Mesendoderm (in vitro differentiated cells): ENCODE data around the gene RASSF6.
"Not testable (repeated sequence)": the region's sequence is repeated elsewhere in the genome, so short reads cannot be mapped to it uniquely, and the experiment has no call there.

Experiments used
- DNase-seq: peaks from one replicate; pipeline ENCODE4 v3.0.0; 2013
- H2AK5ac ChIP-seq: 2 replicates; pipeline ENCODE4 v1.6.1; 2013; ENCODE audit warnings: low read length, inconsistent platforms
- H2BK120ac ChIP-seq: 2 replicates; pipeline ENCODE4 v1.6.1; 2013; ENCODE audit warnings: low read depth, mild to moderate bottlenecking, low read length, moderate library complexity, mixed read lengths
- H2BK15ac ChIP-seq: replicated peaks from 2 replicates; pipeline ENCODE4 v1.6.1; 2013; ENCODE audit warnings: low read depth, mild to moderate bottlenecking, moderate library complexity
- H2BK5ac ChIP-seq: 2 replicates; pipeline ENCODE4 v1.6.1; 2013; ENCODE audit warnings: low read length, inconsistent platforms
- H3K18ac ChIP-seq: 2 replicates; pipeline ENCODE4 v1.6.1; 2013; ENCODE audit warnings: mild to moderate bottlenecking, low read length, mixed read lengths
- H3K23ac ChIP-seq: one replicate; pipeline ENCODE4 v1.6.1; 2013; ENCODE audit warnings: low read length
- H3K27ac ChIP-seq: 2 replicates; pipeline ENCODE4 v1.5.1; 2013; ENCODE audit warnings: low read depth, mild to moderate bottlenecking, inconsistent platforms, low read length, moderate library complexity
- H3K27me3 ChIP-seq: 2 replicates; pipeline ENCODE4 v1.6.1; 2013; ENCODE audit warnings: low read length, control low read depth, mild to moderate bottlenecking, inconsistent platforms; ENCODE audit not compliant: insufficient read depth, poor library complexity
- H3K36me3 ChIP-seq: 2 replicates; pipeline ENCODE4 v1.6.1; 2013; ENCODE audit warnings: low read length, inconsistent platforms; ENCODE audit not compliant: control insufficient read depth, insufficient read depth
- H3K4ac ChIP-seq: one replicate; pipeline ENCODE4 v1.6.1; 2013; ENCODE audit warnings: low read depth, mild to moderate bottlenecking, low read length, moderate library complexity
- H3K4me1 ChIP-seq: 2 replicates; pipeline ENCODE4 v1.6.1; 2013; ENCODE audit warnings: low read depth, low read length, inconsistent platforms; ENCODE audit not compliant: control insufficient read depth
- H3K4me2 ChIP-seq: 2 replicates; pipeline ENCODE4 v1.6.1; 2013; ENCODE audit warnings: low read length
- H3K4me3 ChIP-seq: 2 replicates; pipeline ENCODE4 v1.5.1; 2013; ENCODE audit warnings: mild to moderate bottlenecking, low read length
- H3K56ac ChIP-seq: one replicate; pipeline ENCODE4 v1.6.1; 2013; ENCODE audit warnings: low read length
- H3K79me1 ChIP-seq: 2 replicates; pipeline ENCODE4 v1.6.1; 2013; ENCODE audit warnings: low read length, inconsistent platforms
- H3K79me2 ChIP-seq: 2 replicates; pipeline ENCODE4 v1.6.1; 2013; ENCODE audit warnings: mild to moderate bottlenecking, low read length; ENCODE audit not compliant: control insufficient read depth, insufficient read depth
- H3K9ac ChIP-seq: 2 replicates; pipeline ENCODE4 v1.6.1; 2013; ENCODE audit warnings: low read length, inconsistent platforms
- H4K5ac ChIP-seq: one replicate; pipeline ENCODE4 v1.6.1; 2013; ENCODE audit warnings: low read length
- H4K8ac ChIP-seq: one replicate; pipeline ENCODE4 v1.6.1; 2013; ENCODE audit warnings: low read depth, mild to moderate bottlenecking, control low read depth, low read length, moderate library complexity
- WGBS: extraction: QIAGEN DNeasy Blood & Tissue Kit; methylation state at CpG from one replicate; pipeline ENCODE4 v1.1.7; 2013; ENCODE audit warnings: low lambda C conversion rate, missing lambda C conversion rate; ENCODE audit not compliant: insufficient coverage; ENCODE audit errors: extremely low coverage; 5-methylcytosine and 5-hydroxymethylcytosine counted together

The RASSF6 gene

GRCh38 chr4:73648478-73648877 lies 28.2 kb upstream of the RASSF6 start:
- Histone ChIP-seq H4K5ac (no peak overlapping the region), H2BK5ac (no peak overlapping the region), H3K4me2 (no peak overlapping the region), H3K36me3 (no peaks in the 10 kb centered on the region), H3K27ac (no peak overlapping the region), H3K18ac (no peak overlapping the region), H2BK15ac (no peak overlapping the region), H2BK120ac (no peak overlapping the region), H3K79me2 (no peaks in the 10 kb centered on the region), H3K27me3 (no peaks in the 10 kb centered on the region), H3K4ac (no peak overlapping the region), H4K8ac (no peak overlapping the region), H3K9ac (no peak overlapping the region), H3K4me3 (no peak overlapping the region), H3K79me1 (no peaks in the 10 kb centered on the region), H2AK5ac (no peak overlapping the region), H3K56ac (no peak overlapping the region), H3K23ac (no peak overlapping the region), H3K4me1 (no peaks in the 10 kb centered on the region)
- no CpG with 5 or more reads among the region's 3 CpGs for WGBS
- no peak for DNase-seq

GRCh38 chr4:73646117-73646516 lies 25.9 kb upstream of the RASSF6 start:
- H2AK5ac ChIP-seq, result no peak overlapping the region
- H2BK15ac ChIP-seq, result no peak overlapping the region

GRCh38 chr4:73631565-73632226 lies 11.5 kb upstream of the RASSF6 start:
- no peak overlapping the region for H3K18ac ChIP-seq
- no peak overlapping the region for H2BK5ac ChIP-seq

More at GRCh38 chr4:73646117-73646516, 25.9 kb upstream of the RASSF6 start:
- no CpG with 5 or more reads among the region's 6 CpGs for WGBS
- Histone ChIP-seq H3K4me1 (no peaks in the 10 kb centered on the region), H3K27ac (no peak overlapping the region), H3K36me3 (no peaks in the 10 kb centered on the region), H3K56ac (no peak overlapping the region), H3K79me1 (no peaks in the 10 kb centered on the region), H2BK5ac (no peak overlapping the region), H3K4me2 (no peak overlapping the region), H3K4me3 (no peak overlapping the region), H3K9ac (no peak overlapping the region), H4K8ac (no peak overlapping the region), H2BK120ac (no peak overlapping the region), H3K4ac (no peak overlapping the region), H3K27me3 (no peaks in the 10 kb centered on the region), H3K79me2 (no peaks in the 10 kb centered on the region), H3K23ac (no peak overlapping the region), H4K5ac (no peak overlapping the region), H3K18ac (no peak overlapping the region)
- DNase-seq, result peak; percentile 6

GRCh38 chr4:73628834-73629233 lies 8.6 kb upstream of the RASSF6 start:
- DNase-seq, H2BK120ac ChIP-seq, H3K23ac ChIP-seq, H3K79me1 ChIP-seq, H3K18ac ChIP-seq, H3K4ac ChIP-seq, H3K36me3 ChIP-seq, H3K4me1 ChIP-seq, H3K4me2 ChIP-seq, H3K27me3 ChIP-seq, H2AK5ac ChIP-seq, H2BK15ac ChIP-seq, H4K5ac ChIP-seq, H3K27ac ChIP-seq, H2BK5ac ChIP-seq, H3K79me2 ChIP-seq, H3K56ac ChIP-seq, H3K9ac ChIP-seq, H4K8ac ChIP-seq, H3K4me3 ChIP-seq: not testable (repeated sequence)
- WGBS, result no CpG with 5 or more reads among the region's 1 CpG

More at GRCh38 chr4:73631565-73632226, 11.5 kb upstream of the RASSF6 start:
- Histone ChIP-seq H3K27me3 (no peaks in the 10 kb centered on the region), H3K9ac (no peak overlapping the region), H3K4me2 (no peak overlapping the region), H3K23ac (no peak overlapping the region), H3K4ac (no peak overlapping the region), H3K36me3 (no peaks in the 10 kb centered on the region), H2AK5ac (no peak overlapping the region), H3K27ac (no peak overlapping the region), H3K4me3 (no peak overlapping the region), H2BK15ac (no peak overlapping the region), H3K79me1 (no peaks in the 10 kb centered on the region), H3K56ac (no peak overlapping the region), H4K8ac (no peak overlapping the region), H3K4me1 (no peaks in the 10 kb centered on the region), H2BK120ac (no peak overlapping the region), H3K79me2 (no peaks in the 10 kb centered on the region), H4K5ac (no peak overlapping the region)
- no peak for DNase-seq
- WGBS, result no CpG with 5 or more reads among the region's 2 CpGs

- Histone ChIP-seq H3K79me2 (no peaks in the 10 kb centered on the region), H3K4me3 (no peak overlapping the region), H3K27me3 (no peaks in the 10 kb centered on the region), H3K9ac (no peak overlapping the region), H3K4me2 (no peak overlapping the region), H3K36me3 (no peaks in the 10 kb centered on the region), H3K79me1 (no peaks in the 10 kb centered on the region), H3K27ac (no peak overlapping the region), H3K4ac (no peak overlapping the region), H2BK15ac (no peak overlapping the region), H3K23ac (no peak overlapping the region), H4K8ac (no peak overlapping the region), H2BK5ac (no peak overlapping the region), H4K5ac (no peak overlapping the region), H3K56ac (no peak overlapping the region), H3K4me1 (peaks cover 3% of the 10 kb centered on the region), H2AK5ac (no peak overlapping the region), H3K18ac (no peak overlapping the region), H2BK120ac (no peak overlapping the region)
- no CpG with 5 or more reads among the region's 5 CpGs for WGBS
- no peak for DNase-seq
These were observed 1.1 kb upstream of the RASSF6 start for GRCh38 chr4:73621357-73621756.

GRCh38 chr4:73619346-73619745 lies 890 bp downstream of the RASSF6 start:
- H2BK5ac ChIP-seq, result no peak overlapping the region
- no peak overlapping the region for H4K5ac ChIP-seq
- H3K4ac ChIP-seq, result no peak overlapping the region
- H3K79me2 ChIP-seq, result no peaks in the 10 kb centered on the region
- no peak overlapping the region for H3K18ac ChIP-seq
- DNase-seq, result no peak
- no peaks in the 10 kb centered on the region for H3K79me1 ChIP-seq
- no peak overlapping the region for H3K56ac ChIP-seq
- no CpG with 5 or more reads among the region's 4 CpGs for WGBS
- H3K4me1 ChIP-seq, result peaks cover 3% of the 10 kb centered on the region
- H3K27ac ChIP-seq, result no peak overlapping the region
- H3K23ac ChIP-seq, result no peak overlapping the region
- no peaks in the 10 kb centered on the region for H3K36me3 ChIP-seq
- no peak overlapping the region for H2BK15ac ChIP-seq
- no peak overlapping the region for H4K8ac ChIP-seq
- H3K4me2 ChIP-seq, result no peak overlapping the region
- no peaks in the 10 kb centered on the region for H3K27me3 ChIP-seq
- H2BK120ac ChIP-seq, result no peak overlapping the region
- no peak overlapping the region for H3K9ac ChIP-seq
- H2AK5ac ChIP-seq, result no peak overlapping the region
- H3K4me3 ChIP-seq, result no peak overlapping the region
